LNCaP clone FGC (cell line): ENCODE results near the gene CTSH.
"Not testable (repeated sequence)": the region's sequence is repeated elsewhere in the genome, so short reads cannot be mapped to it uniquely, and the experiment has no call there.

Experiments
- DNase-seq: peaks from one replicate; pipeline ENCODE4 v3.0.0-alpha.2; 2011; ENCODE audit warnings: low read depth
- H3K4me3 ChIP-seq: 2 replicates; pipeline ENCODE4 v1.5.1; 2011; ENCODE audit warnings: mild to moderate bottlenecking, low read depth, low read length, control low read depth
- TF ChIP-seq, protein P1 (sequence below): IDR thresholded peaks from 2 replicates; pipeline ENCODE4 v1.5.1; 2012; ENCODE audit warnings: mild to moderate bottlenecking; ENCODE audit not compliant: control insufficient read depth, insufficient read depth; ENCODE audit errors: extremely low read depth

CTSH gene

DNA sequence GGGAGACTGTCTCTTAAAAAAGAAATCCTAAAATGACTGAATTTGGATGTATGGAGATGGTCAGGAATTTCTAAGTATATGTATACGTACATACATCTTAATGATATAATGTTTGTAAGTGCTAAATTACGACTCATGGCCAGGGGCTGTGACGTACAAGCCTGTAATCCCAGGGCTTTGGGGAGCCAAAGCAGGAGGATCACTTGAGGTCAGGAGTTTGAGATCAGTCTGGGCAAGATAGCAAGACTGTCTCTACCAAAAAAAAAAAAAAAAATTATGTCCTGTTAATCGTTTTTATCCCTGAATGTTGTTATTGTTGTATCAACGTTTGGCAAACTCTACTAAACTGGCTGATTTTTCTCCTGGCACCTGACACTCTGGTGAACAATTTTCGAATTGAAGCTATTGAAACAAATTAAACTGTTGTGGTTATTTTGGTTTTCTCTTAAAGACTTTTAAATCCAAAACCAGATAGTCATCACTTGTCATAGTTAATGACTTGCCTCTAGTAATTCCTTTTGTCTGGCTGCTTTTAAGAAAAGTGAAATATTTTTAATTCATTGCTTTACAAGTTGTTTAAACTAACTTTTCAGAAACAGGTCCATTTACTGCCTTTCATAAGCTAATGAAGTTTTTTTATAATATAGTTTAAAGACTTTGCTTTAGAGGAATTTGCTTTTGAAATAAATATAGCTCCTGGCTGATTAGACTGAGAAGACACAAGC, 65.2 kb downstream of the CTSH start:
- DNase-seq: no peak
- TF ChIP-seq, protein P1, sequence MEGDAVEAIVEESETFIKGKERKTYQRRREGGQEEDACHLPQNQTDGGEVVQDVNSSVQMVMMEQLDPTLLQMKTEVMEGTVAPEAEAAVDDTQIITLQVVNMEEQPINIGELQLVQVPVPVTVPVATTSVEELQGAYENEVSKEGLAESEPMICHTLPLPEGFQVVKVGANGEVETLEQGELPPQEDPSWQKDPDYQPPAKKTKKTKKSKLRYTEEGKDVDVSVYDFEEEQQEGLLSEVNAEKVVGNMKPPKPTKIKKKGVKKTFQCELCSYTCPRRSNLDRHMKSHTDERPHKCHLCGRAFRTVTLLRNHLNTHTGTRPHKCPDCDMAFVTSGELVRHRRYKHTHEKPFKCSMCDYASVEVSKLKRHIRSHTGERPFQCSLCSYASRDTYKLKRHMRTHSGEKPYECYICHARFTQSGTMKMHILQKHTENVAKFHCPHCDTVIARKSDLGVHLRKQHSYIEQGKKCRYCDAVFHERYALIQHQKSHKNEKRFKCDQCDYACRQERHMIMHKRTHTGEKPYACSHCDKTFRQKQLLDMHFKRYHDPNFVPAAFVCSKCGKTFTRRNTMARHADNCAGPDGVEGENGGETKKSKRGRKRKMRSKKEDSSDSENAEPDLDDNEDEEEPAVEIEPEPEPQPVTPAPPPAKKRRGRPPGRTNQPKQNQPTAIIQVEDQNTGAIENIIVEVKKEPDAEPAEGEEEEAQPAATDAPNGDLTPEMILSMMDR: no peak
- H3K4me3 ChIP-seq: no peak overlapping the region

DNA sequence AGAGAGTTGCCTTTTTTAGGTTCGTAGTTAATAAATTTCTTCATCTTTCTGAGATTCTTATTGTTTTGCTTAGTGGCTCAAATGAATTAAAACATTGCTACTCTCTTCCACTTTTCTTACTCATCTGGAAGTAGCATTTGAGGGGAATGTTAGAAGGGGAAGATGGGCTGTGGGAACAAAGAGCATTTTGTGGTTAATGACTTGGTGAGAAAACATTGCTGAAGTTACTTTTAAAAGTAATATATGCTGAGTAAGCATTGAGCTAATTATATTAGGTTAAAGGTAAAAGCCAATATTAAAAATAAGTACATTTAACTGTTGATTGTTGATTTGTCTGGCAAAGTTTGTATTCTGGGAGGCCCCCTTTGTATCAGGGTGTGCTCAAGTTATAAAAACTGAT, 66.5 kb downstream of the CTSH start:
- TF ChIP-seq, protein P1: no peak
- no peak overlapping the region for H3K4me3 ChIP-seq
- no peak for DNase-seq

DNA sequence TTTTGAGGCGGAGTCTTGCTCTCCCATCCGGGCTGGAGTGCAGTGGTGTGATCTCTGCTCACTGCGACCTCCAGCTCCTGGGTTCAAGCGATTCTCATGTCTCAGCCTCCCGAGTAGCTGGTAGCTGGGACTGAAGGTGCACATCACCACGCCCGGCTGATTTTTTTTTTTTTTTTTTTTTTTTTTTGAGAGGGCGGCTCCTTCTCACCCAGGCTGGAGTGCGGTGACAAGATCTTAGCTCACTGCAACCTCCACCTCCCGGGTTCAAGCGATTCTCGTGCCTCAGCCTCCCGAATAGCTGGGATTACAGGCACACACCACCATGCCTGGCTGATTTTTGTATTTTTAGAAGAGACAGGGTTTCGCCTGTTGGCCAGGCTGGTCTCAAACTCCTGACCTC, 67.9 kb downstream of the CTSH start:
- DNase-seq, H3K4me3 ChIP-seq: not testable (repeated sequence)

DNA sequence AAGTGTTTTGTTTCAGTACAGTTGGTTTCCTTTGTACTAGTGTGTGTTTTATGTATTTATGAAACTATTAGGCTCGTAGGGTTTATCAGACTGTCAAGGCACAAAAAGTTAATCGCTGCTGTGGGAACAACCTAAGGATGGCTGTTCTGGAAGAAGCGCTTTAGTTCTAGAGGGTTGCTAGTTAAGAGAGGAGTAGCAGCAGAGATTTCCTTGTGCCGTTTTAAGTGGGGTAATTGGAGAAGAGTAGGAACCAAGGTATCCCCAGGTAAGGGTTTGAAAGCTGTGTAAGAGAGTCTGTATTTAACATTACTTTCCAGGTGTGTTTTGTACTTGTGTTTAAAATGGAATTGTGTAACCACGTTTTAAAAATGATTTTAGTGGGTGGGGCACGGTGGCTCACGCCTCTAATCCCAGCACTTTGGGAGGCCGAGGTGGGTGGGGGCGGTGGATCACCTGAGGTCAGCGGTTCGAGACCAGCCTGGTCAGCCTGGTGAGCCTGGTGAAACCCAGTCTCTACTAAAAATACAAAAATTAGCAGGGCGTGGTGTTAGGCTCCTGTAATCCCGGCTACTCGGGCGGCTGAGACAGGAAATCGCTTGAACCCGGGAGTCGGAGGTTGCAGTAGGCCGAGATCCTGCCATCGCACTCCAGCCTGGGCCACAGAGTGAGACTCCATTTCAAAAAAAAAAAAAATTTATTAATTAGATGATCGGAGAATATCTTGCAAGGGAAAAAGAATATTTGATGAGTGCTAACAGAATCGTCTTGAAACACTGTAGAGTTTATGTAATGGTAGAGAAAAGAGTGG, 69.5 kb downstream of the CTSH start:
- TF ChIP-seq, protein P1: no peak
- DNase-seq: no peak
- H3K4me3 ChIP-seq: peak overlapping the region; percentile 79

GRCh38 chr15:78873793-78874765, 70.8 kb downstream of the CTSH start:
- TF ChIP-seq, protein P1: 0 out of 2 replicates have a peak, but pooled peaks have one; percentile 9
- peak; percentile 78 for DNase-seq
- H3K4me3 ChIP-seq: peak overlapping the region; percentile 79

GRCh38 chr15:78872972-78873792, 71.7 kb downstream of the CTSH start:
- TF ChIP-seq, protein P1: peak; percentile 54
- peak overlapping the region; percentile 79 for H3K4me3 ChIP-seq
- DNase-seq: peak; percentile 46
